ENCODE results near the gene EFCAB5. TPM values are rescaled to one million over a fixed set of nuclear protein-coding genes. Genes with fewer than 3 reads are reported as not detected.
A peak's percentile ranks its signal among the peaks of the same experiment; 100 is the strongest.
"Not testable (repeated sequence)": the region's sequence is repeated elsewhere in the genome, so short reads cannot be mapped to it uniquely, and the experiment has no call there.

EFCAB5 gene
- total RNA-seq, 2 experiments from 2014 or later, result 0.25 to 0.53 TPM

- intact Hi-C loops (cut with DNase I, micrococcal nuclease), result loop anchor here in 1 of 2 experiments (5.0 to 10.0 kb wide), 3 partner anchors 260 to 707 kb away; partner anchors contain the start of genes CPD, CRLF3 and GOSR1
- CTCF ChIA-PET, result interaction anchor here (2.1 to 2.3 kb wide), 2 partner anchors 13 kb away, joined by 10 to 12 read pairs; no protein-coding TSS in a partner anchor
- peak overlapping the region; percentile 95 for H3K27ac Mint-ChIP-seq
Observed at GRCh38 chr17:30117675-30118081, 176.2 kb downstream of the EFCAB5 start.

GRCh38 chr17:30118635-30119034 lies 177.2 kb downstream of the EFCAB5 start:
- Mint-ChIP-seq H3K27ac (peak overlapping the region; percentile 95), H3K4me3 (peak overlapping the region; percentile 97), H3K4me1 (ENCODE audit: low read depth) (peaks cover 48% of the 10 kb centered on the region), H3K36me3 (ENCODE audit: low read depth) (peaks cover 47% of the 10 kb centered on the region)
- H3K4me3 ChIP-seq (ENCODE audit: low read length); DNase-seq; ATAC-seq (ENCODE audit: poor library complexity); POLR2A ChIA-PET; H3K27me3 ChIP-seq (ENCODE audit: control insufficient read depth in 1 of 2, insufficient read depth in 2 of 2, low read length in 2 of 2); H3K9me3 Mint-ChIP-seq; H3K36me3 ChIP-seq (ENCODE audit: insufficient read depth, low read length); H3K9me3 ChIP-seq (ENCODE audit: control insufficient read depth in 1 of 2, insufficient read depth in 1 of 2, low read length in 2 of 2); H3K27me3 Mint-ChIP-seq; H3K27ac ChIP-seq (ENCODE audit: low read depth in 1 of 2, low read length in 2 of 2): not testable (repeated sequence)
- H3K4me1 ChIP-seq (ENCODE audit: insufficient read depth, low read length), result peaks cover 21% of the 10 kb centered on the region
- intact Hi-C loops (cut with DNase I, micrococcal nuclease), result loop anchor here in 1 of 2 experiments (5.0 to 10.0 kb wide), 3 partner anchors 259 to 706 kb away; partner anchors contain the start of genes CPD, CRLF3 and GOSR1
- CTCF ChIA-PET, result interaction anchor here (0.7 to 2.3 kb wide), 2 partner anchors 14 to 600 kb away, joined by 5 to 10 read pairs; no protein-coding TSS in a partner anchor

More at GRCh38 chr17:30117675-30118081, 176.2 kb downstream of the EFCAB5 start:
- Histone ChIP-seq H3K9me3 (ENCODE audit: control insufficient read depth in 1 of 2, insufficient read depth in 1 of 2, low read length in 2 of 2) (no peaks in the 10 kb centered on the region), H3K4me3 (ENCODE audit: low read length) (peak overlapping the region; percentile 97), H3K4me1 (ENCODE audit: insufficient read depth, low read length) (peaks cover 21% of the 10 kb centered on the region), H3K36me3 (ENCODE audit: insufficient read depth, low read length) (peaks cover 4% of the 10 kb centered on the region), H3K27ac (ENCODE audit: low read depth in 1 of 2, low read length in 2 of 2) (peak overlapping the region in 1 of 2 donors; percentile 99), H3K27me3 (ENCODE audit: control insufficient read depth in 1 of 2, insufficient read depth in 2 of 2, low read length in 2 of 2) (no peaks in the 10 kb centered on the region)
- Mint-ChIP-seq H3K27me3 (no peaks in the 10 kb centered on the region), H3K4me1 (ENCODE audit: low read depth) (peaks cover 48% of the 10 kb centered on the region), H3K4me3 (peak overlapping the region; percentile 97), H3K36me3 (ENCODE audit: low read depth) (peaks cover 45% of the 10 kb centered on the region), H3K9me3 (no peaks in the 10 kb centered on the region)
- POLR2A ChIA-PET, result interaction anchor here (0.6 to 1.0 kb wide), 3 partner anchors 13 to 824 kb away, joined by 3 to 4 read pairs (median 3); partner anchors contain the start of gene NUFIP2
- DNase-seq (no peak), ATAC-seq (ENCODE audit: poor library complexity) (no peak)
- no peak for TF ChIP-seq CTCF (IDR thresholded peaks at IDR 0.05)

GRCh38 chr17:30124273-30124796 lies 182.9 kb downstream of the EFCAB5 start:
- H3K36me3 Mint-ChIP-seq (ENCODE audit: low read depth), result peaks cover 51% of the 10 kb centered on the region
- H3K9me3 ChIP-seq (ENCODE audit: control insufficient read depth in 1 of 2, insufficient read depth in 1 of 2, low read length in 2 of 2), result no peaks in the 10 kb centered on the region
- no peaks in the 10 kb centered on the region for H3K27me3 Mint-ChIP-seq
- H3K4me3 ChIP-seq (ENCODE audit: low read length), result no peak overlapping the region
- no peaks in the 10 kb centered on the region for H3K9me3 Mint-ChIP-seq
- no peak overlapping the region for H3K4me3 Mint-ChIP-seq
- H3K27me3 ChIP-seq (ENCODE audit: control insufficient read depth in 1 of 2, insufficient read depth in 2 of 2, low read length in 2 of 2), result no peaks in the 10 kb centered on the region
- DNase-seq (no peak), ATAC-seq (ENCODE audit: poor library complexity) (no peak)
- no peak overlapping the region for H3K27ac ChIP-seq (ENCODE audit: low read depth in 1 of 2, low read length in 2 of 2)
- intact Hi-C loops (cut with DNase I, micrococcal nuclease), result loop anchor here (5.0 to 10.0 kb wide), 2 partner anchors 168 to 700 kb away; partner anchors contain the start of genes BLMH (in 1 of the 2) and CRLF3 (in 1 of the 2)
- H3K4me1 Mint-ChIP-seq (ENCODE audit: low read depth), result peaks cover 42% of the 10 kb centered on the region
- peaks cover 10% of the 10 kb centered on the region for H3K4me1 ChIP-seq (ENCODE audit: insufficient read depth, low read length)
- peaks cover 30% of the 10 kb centered on the region for H3K36me3 ChIP-seq (ENCODE audit: insufficient read depth, low read length)
- ChIA-PET POLR2A (interaction anchor here (0.7 to 1.9 kb wide), 4 partner anchors 20 to 254 kb away, joined by 3 to 5 read pairs (median 4); partner anchors contain the start of gene CPD), CTCF (interaction anchor here (0.7 to 2.8 kb wide), 8 partner anchors 15 to 216 kb away, joined by 3 to 24 read pairs (median 4); no protein-coding TSS in a partner anchor)
- peak overlapping the region; percentile 27 for H3K27ac Mint-ChIP-seq
- no peak for TF ChIP-seq CTCF (IDR thresholded peaks at IDR 0.05)
